Endothelial cell of umbilical vein (primary cell): ENCODE measurements around the gene OR52K2. TPM values are rescaled to one million over a fixed set of nuclear protein-coding genes. Genes with fewer than 3 reads are reported as not detected.

Experiments used
- BruUV-seq: library from RNA; stranded (reverse); fragments of 400-500 nt; replicated peaks from 2 replicates; lab custom pipeline; 2021; lab: Mats Ljungman, UMichigan
- CTCF ChIA-PET: fragments of 300-600, 350-600 bp; sonication (Branson Sonifier 250); formaldehyde crosslinking; loops from one replicate; lab custom pipeline; 2021; ENCODE audit warnings: antibody characterized with exemption, inconsistent platforms; lab: Charles Lee
- POLR2A ChIA-PET: fragments of 300-600, 350-600 bp; sonication (Branson Sonifier 250); formaldehyde crosslinking; loops from one replicate; lab custom pipeline; 2021; ENCODE audit warnings: antibody characterized with exemption, inconsistent platforms; lab: Charles Lee
- DNase-seq: peaks from one replicate; pipeline ENCODE4 v3.0.0-alpha.2; 2011; ENCODE audit warnings: low read depth, low spot score
- FAIRE-seq: peaks from 2 replicates; lab custom pipeline; 2011; peaks lifted over from hg19 to GRCh38; lab: Jason Lieb, UNC
- H2AFZ ChIP-seq: 2 replicates; pipeline ENCODE4 v1.6.0; 2012; ENCODE audit warnings: low read depth, low read length, control low read depth, inconsistent platforms
- H3K27ac ChIP-seq: 2 replicates; pipeline ENCODE4 v1.5.1; 2011; ENCODE audit warnings: low read depth, mild to moderate bottlenecking, control low read depth, low read length, moderate library complexity; ENCODE audit not compliant: insufficient read depth
- H3K27me3 ChIP-seq, 2 experiments: 2 replicates each; pipeline versions ENCODE4 v1.6.0 to v1.6.1; 2011; ENCODE audit warnings: low read length in 2 of 2, mixed read lengths in 1 of 2; ENCODE audit not compliant: control insufficient read depth in 2 of 2, insufficient read depth in 2 of 2
- H3K36me3 ChIP-seq, 2 experiments: 2 replicates in 1 of 2; 3 replicates in 1 of 2; pipeline ENCODE4 v1.5.1; 2011; ENCODE audit warnings: low read length in 2 of 2, mild to moderate bottlenecking in 1 of 2, moderate library complexity in 1 of 2; ENCODE audit not compliant: control insufficient read depth in 2 of 2, insufficient read depth in 2 of 2; ENCODE audit errors: extremely low read depth in 1 of 2
- H3K4me1 ChIP-seq: 3 replicates; pipeline ENCODE4 v1.5.1; 2011; ENCODE audit warnings: mild to moderate bottlenecking, low read length; ENCODE audit not compliant: control insufficient read depth, insufficient read depth; ENCODE audit errors: extremely low read depth
- H3K4me2 ChIP-seq: 2 replicates; pipeline ENCODE4 v1.6.1; 2011; ENCODE audit warnings: low read length, control low read depth, mixed read lengths; ENCODE audit not compliant: insufficient read depth
- H3K4me3 ChIP-seq, 3 experiments: fragments of 200-600 bp in 1 of 3; sonication (generic), shearing (Covaris generic) in 1 of 3; replicated peaks in 1 of 3; 2 replicates each; pipeline ENCODE4 v1.5.1; 2011 to 2016; ENCODE audit warnings: control low read depth in 3 of 3, low read length in 3 of 3, mild to moderate bottlenecking in 2 of 3, inconsistent platforms in 1 of 3, low read depth in 1 of 3, moderate library complexity in 1 of 3; ENCODE audit not compliant: insufficient read depth in 1 of 3
- H3K79me2 ChIP-seq: 2 replicates; pipeline ENCODE4 v1.6.0; 2012; ENCODE audit warnings: low read length, inconsistent platforms; ENCODE audit not compliant: control insufficient read depth, insufficient read depth
- H3K9ac ChIP-seq: replicated peaks from 2 replicates; pipeline ENCODE3; 2011; ENCODE audit warnings: low read length, control low read depth; ENCODE audit not compliant: insufficient read depth; ENCODE audit errors: extremely low read depth
- H3K9me1 ChIP-seq: replicated peaks from 3 replicates; pipeline ENCODE4 v1.6.0; 2011; ENCODE audit warnings: mild to moderate bottlenecking, low read length; ENCODE audit not compliant: control insufficient read depth, insufficient read depth; ENCODE audit errors: extremely low read depth
- H3K9me3 ChIP-seq: replicated peaks from 2 replicates; pipeline ENCODE4 v1.5.1; 2012; ENCODE audit warnings: low read length, inconsistent platforms; ENCODE audit not compliant: control insufficient read depth, insufficient read depth
- H4K20me1 ChIP-seq: replicated peaks from 2 replicates; pipeline ENCODE3; 2011; ENCODE audit warnings: mild to moderate bottlenecking, low read length; ENCODE audit not compliant: control insufficient read depth, insufficient read depth; ENCODE audit errors: extremely low read depth
- EZH2 ChIP-seq: IDR thresholded peaks from 2 replicates; pipeline ENCODE4 v1.6.1; 2012; ENCODE audit warnings: borderline replicate concordance, low read depth, mild to moderate bottlenecking, moderate library complexity, low read length, inconsistent platforms; ENCODE audit not compliant: severe bottlenecking
- FOS ChIP-seq: IDR thresholded peaks from 2 replicates; pipeline ENCODE4 v1.6.1; 2011; ENCODE audit warnings: mild to moderate bottlenecking, low read length, moderate library complexity, borderline replicate concordance; ENCODE audit not compliant: insufficient read depth
- GATA2 ChIP-seq: IDR thresholded peaks from 2 replicates; pipeline ENCODE4 v1.7.0; 2011; ENCODE audit warnings: low read depth, mild to moderate bottlenecking, moderate library complexity, mixed read lengths, low read length; ENCODE audit not compliant: insufficient read length, insufficient read depth
- JUN ChIP-seq: IDR thresholded peaks from 2 replicates; pipeline ENCODE4 v1.6.1; 2011; ENCODE audit warnings: borderline replicate concordance, low read depth; ENCODE audit not compliant: insufficient read length, insufficient read depth
- MYC ChIP-seq: IDR thresholded peaks from one replicate; pipeline ENCODE4 v1.6.1; 2011; ENCODE audit warnings: mild to moderate bottlenecking, low read depth, low read length
- POLR2A ChIP-seq: IDR thresholded peaks from 2 replicates; pipeline ENCODE4 v1.6.1; 2012; ENCODE audit warnings: low read depth, mild to moderate bottlenecking, control low read depth, low read length
- POLR2AphosphoS5 ChIP-seq: IDR thresholded peaks from 2 replicates; pipeline ENCODE4 v1.6.1; 2012; ENCODE audit warnings: low read depth, mild to moderate bottlenecking, control low read depth, low read length, moderate library complexity; ENCODE audit not compliant: insufficient read depth
- dilution Hi-C: fragments of 300-500 bp; cut with MboI; formaldehyde crosslinking; loops from one replicate; pipeline ENCODE4 v1.15.0; 2019; ENCODE audit warnings: low sequenced_read_pairs; ENCODE audit not compliant: extremely low pct_ligation_motif_present
- intact Hi-C: fragments of 100-400 bp; cut with micrococcal nuclease; formaldehyde crosslinking; loops from one replicate; pipeline ENCODE4 v1.10.0; 2022
- polyA plus RNA-seq, 4 experiments: library from polyadenylated mRNA; depleted of rRNA in 3 of 4; stranded (reverse) in 3 of 4; unstranded in 1 of 4; fragments of >200 nt; gene quantifications; 2 replicates each; pipeline versions ENCODE4 v1.2.1 to v1.2.3, GENCODE V29; 2011 to 2012; ENCODE audit warnings: missing spikeins in 1 of 4
- total RNA-seq: library from RNA; stranded (reverse); gene quantifications from 2 replicates; pipeline ENCODE4 v1.2.3, GENCODE V29; 2021
- TF ChIP-seq, protein P1 (sequence below): IDR thresholded peaks from 2 replicates; pipeline ENCODE4 v1.6.1; 2011; ENCODE audit not compliant: insufficient read depth, insufficient read length
- TF ChIP-seq, protein P2 (sequence below), 2 donors: IDR thresholded peaks; 1 replicate in 1 of 2; 2 replicates in 1 of 2; pipeline ENCODE4 v1.5.1; 2011; ENCODE audit warnings: low read length in 2 of 2, mild to moderate bottlenecking in 2 of 2, moderate library complexity in 2 of 2, control low read depth in 1 of 2, inconsistent platforms in 1 of 2, low read depth in 1 of 2; ENCODE audit not compliant: insufficient read depth in 1 of 2; ENCODE audit errors: extremely low read depth in 1 of 2

The OR52K2 gene
- total and polyA plus RNA-seq, 2 donors (not counting 3 experiments of a cell fraction or from before 2014, with no cell fraction given), result not detected

- FAIRE-seq, result no peak
- H3K27me3 ChIP-seq, result peaks cover 0 to 2% of the 10 kb centered on the region in 2 experiments
Measured at GRCh38 chr11:4436411-4436810, 12.7 kb upstream of the OR52K2 start.

More at GRCh38 chr11:4436411-4436810, 12.7 kb upstream of the OR52K2 start:
- no peak overlapping the region for H3K9ac ChIP-seq
- no peaks in the 10 kb centered on the region for H3K4me1 ChIP-seq
- intact Hi-C loops, result no loop called here
- H3K4me2 ChIP-seq, result no peak overlapping the region
- no peak overlapping the region for H2AFZ ChIP-seq
- BruUV-seq, result no TSS peak
- no peaks in the 10 kb centered on the region for H3K9me3 ChIP-seq
- dilution Hi-C loops, result no loop called here
- H4K20me1 ChIP-seq, result no peaks in the 10 kb centered on the region
- H3K36me3 ChIP-seq, result no peaks in the 10 kb centered on the region
- H3K79me2 ChIP-seq, result no peaks in the 10 kb centered on the region
- no peak for TF ChIP-seq JUN
- TF ChIP-seq FOS, result no peak
- no peak for TF ChIP-seq EZH2
- no peak for TF ChIP-seq GATA2
- TF ChIP-seq POLR2AphosphoS5, result no peak
- TF ChIP-seq, protein P1, sequence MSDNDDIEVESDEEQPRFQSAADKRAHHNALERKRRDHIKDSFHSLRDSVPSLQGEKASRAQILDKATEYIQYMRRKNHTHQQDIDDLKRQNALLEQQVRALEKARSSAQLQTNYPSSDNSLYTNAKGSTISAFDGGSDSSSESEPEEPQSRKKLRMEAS, result no peak
- TF ChIP-seq, protein P2, sequence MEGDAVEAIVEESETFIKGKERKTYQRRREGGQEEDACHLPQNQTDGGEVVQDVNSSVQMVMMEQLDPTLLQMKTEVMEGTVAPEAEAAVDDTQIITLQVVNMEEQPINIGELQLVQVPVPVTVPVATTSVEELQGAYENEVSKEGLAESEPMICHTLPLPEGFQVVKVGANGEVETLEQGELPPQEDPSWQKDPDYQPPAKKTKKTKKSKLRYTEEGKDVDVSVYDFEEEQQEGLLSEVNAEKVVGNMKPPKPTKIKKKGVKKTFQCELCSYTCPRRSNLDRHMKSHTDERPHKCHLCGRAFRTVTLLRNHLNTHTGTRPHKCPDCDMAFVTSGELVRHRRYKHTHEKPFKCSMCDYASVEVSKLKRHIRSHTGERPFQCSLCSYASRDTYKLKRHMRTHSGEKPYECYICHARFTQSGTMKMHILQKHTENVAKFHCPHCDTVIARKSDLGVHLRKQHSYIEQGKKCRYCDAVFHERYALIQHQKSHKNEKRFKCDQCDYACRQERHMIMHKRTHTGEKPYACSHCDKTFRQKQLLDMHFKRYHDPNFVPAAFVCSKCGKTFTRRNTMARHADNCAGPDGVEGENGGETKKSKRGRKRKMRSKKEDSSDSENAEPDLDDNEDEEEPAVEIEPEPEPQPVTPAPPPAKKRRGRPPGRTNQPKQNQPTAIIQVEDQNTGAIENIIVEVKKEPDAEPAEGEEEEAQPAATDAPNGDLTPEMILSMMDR (IDR thresholded peaks at IDR 0.05; ENCODE audit: extremely low read depth in 1 of 2, insufficient read depth in 1 of 2, low read depth in 1 of 2, low read length in 2 of 2), result no peak
- TF ChIP-seq POLR2A, result no peak
- no peak for TF ChIP-seq MYC
- no peak overlapping the region for H3K27ac ChIP-seq
- no peak for DNase-seq
- no peak overlapping the region for H3K4me3 ChIP-seq
- CTCF ChIA-PET, result interaction anchor here (1.4 kb wide), 1 partner anchor 249 kb away, joined by 4 read pairs; no protein-coding TSS in a partner anchor
- POLR2A ChIA-PET, result no interaction called here
- no peaks in the 10 kb centered on the region for H3K9me1 ChIP-seq
